Type B pancreatic cell (in vitro differentiated cells): ENCODE data around the gene CAMTA1. TPM values are rescaled to one million over a fixed set of nuclear protein-coding genes. Genes with fewer than 3 reads are reported as not detected.

Experiments used
- DNase-seq: peaks from one replicate; pipeline ENCODE4 v3.0.0; 2021; ENCODE audit warnings: mixed read lengths; ENCODE audit not compliant: unreplicated experiment; ENCODE audit errors: extremely low spot score
- H3K27ac Mint-ChIP-seq: 2 replicates; pipeline ENCODE4 v1.8.0; 2021; ENCODE audit warnings: mild to moderate bottlenecking, mixed read lengths
- H3K27me3 Mint-ChIP-seq: 2 replicates; pipeline ENCODE4 v1.8.0; 2021; ENCODE audit warnings: mixed read lengths
- H3K36me3 Mint-ChIP-seq: 2 replicates; pipeline ENCODE4 v1.8.0; 2021; ENCODE audit warnings: mixed read lengths
- H3K4me1 Mint-ChIP-seq: one replicate; pipeline ENCODE4 v1.8.0; 2021; ENCODE audit warnings: mixed read lengths; ENCODE audit not compliant: unreplicated experiment
- H3K4me3 Mint-ChIP-seq: 2 replicates; pipeline ENCODE4 v1.8.0; 2021; ENCODE audit warnings: mild to moderate bottlenecking, mixed read lengths
- H3K9me3 Mint-ChIP-seq: 2 replicates; pipeline ENCODE4 v1.8.0; 2021; ENCODE audit warnings: mixed read lengths
- total RNA-seq: library from RNA; stranded (reverse); gene quantifications from 2 replicates; pipeline ENCODE4 v1.2.1, GENCODE V29; 2021; ENCODE audit warnings: low replicate concordance
- TF ChIP-seq, protein P1 (sequence below): fragments of 200-600 bp; sonication (generic); conservative IDR thresholded peaks from 2 replicates; pipeline ENCODE4 v1.5.0; 2021; ENCODE audit warnings: antibody characterized with exemption, mild to moderate bottlenecking

CAMTA1 gene
- total RNA-seq, 1 donor from 2014 or later, result 82.5 TPM

DNA sequence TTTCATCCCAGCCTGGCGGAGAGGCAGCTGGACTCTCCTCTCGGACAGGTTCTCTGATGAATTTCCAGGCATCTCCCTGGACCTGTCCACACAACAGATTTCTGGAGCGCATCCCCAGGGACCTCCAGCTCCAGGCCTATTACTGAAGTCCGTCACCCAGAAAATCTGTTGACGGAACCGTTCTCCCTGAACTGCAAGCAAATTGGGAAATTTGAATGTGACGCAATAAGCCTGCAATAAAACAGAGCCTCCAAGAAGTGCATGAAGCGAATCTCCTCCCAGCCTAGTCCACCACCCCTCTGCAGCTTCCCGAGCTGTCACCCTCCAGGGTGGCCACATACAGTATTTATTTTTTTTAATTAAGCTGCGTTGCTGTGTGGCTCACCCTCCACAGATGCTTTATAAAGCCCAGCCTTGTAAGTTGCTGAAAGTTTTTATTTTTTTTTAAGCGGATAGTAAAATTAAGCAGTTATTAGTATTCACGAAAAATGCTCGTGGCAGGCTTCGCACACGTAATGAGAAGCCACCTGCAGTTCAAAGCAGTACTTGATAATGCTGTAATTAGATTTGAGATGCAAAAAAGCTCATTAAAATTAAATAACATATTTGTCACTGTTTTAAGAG, 173.3 kb downstream of the CAMTA1 start:
- H3K27ac Mint-ChIP-seq, result no peak overlapping the region

DNA sequence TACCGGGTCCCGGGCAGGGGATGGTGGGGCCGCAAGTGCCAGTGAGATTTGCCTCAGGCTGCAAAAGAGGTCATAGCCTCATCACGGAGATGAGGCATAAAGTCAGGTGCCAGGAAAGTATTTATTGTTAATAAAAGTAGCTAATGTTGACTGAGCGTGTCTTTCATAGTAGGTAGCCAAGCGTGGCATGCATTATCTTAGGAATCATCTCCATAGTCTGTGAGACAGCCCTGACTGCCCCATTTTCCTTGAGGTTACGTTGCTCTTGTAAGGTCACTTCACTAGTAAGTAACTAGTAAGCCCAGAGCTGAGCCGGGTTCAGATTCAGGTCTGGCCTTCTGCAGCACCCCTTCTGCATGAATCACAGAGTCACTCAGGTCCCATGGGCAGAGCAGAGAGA, 174.2 kb downstream of the CAMTA1 start:
- TF ChIP-seq, protein P1, sequence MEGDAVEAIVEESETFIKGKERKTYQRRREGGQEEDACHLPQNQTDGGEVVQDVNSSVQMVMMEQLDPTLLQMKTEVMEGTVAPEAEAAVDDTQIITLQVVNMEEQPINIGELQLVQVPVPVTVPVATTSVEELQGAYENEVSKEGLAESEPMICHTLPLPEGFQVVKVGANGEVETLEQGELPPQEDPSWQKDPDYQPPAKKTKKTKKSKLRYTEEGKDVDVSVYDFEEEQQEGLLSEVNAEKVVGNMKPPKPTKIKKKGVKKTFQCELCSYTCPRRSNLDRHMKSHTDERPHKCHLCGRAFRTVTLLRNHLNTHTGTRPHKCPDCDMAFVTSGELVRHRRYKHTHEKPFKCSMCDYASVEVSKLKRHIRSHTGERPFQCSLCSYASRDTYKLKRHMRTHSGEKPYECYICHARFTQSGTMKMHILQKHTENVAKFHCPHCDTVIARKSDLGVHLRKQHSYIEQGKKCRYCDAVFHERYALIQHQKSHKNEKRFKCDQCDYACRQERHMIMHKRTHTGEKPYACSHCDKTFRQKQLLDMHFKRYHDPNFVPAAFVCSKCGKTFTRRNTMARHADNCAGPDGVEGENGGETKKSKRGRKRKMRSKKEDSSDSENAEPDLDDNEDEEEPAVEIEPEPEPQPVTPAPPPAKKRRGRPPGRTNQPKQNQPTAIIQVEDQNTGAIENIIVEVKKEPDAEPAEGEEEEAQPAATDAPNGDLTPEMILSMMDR, result no peak
- H3K27ac Mint-ChIP-seq, result no peak overlapping the region
- no peaks in the 10 kb centered on the region for H3K9me3 Mint-ChIP-seq
- DNase-seq, result no peak
- H3K4me1 Mint-ChIP-seq, result peaks cover 30% of the 10 kb centered on the region
- H3K4me3 Mint-ChIP-seq, result no peak overlapping the region
- H3K27me3 Mint-ChIP-seq, result peaks cover 24% of the 10 kb centered on the region
- no peaks in the 10 kb centered on the region for H3K36me3 Mint-ChIP-seq

More for the DNA sequence above, 173.3 kb downstream of the CAMTA1 start:
- H3K27me3 Mint-ChIP-seq, result peaks cover 17% of the 10 kb centered on the region
- no peak for DNase-seq
- H3K4me1 Mint-ChIP-seq, result peaks cover 33% of the 10 kb centered on the region
- H3K4me3 Mint-ChIP-seq, result no peak overlapping the region
- TF ChIP-seq, protein P1, result no peak
- H3K36me3 Mint-ChIP-seq, result no peaks in the 10 kb centered on the region
- no peaks in the 10 kb centered on the region for H3K9me3 Mint-ChIP-seq

DNA sequence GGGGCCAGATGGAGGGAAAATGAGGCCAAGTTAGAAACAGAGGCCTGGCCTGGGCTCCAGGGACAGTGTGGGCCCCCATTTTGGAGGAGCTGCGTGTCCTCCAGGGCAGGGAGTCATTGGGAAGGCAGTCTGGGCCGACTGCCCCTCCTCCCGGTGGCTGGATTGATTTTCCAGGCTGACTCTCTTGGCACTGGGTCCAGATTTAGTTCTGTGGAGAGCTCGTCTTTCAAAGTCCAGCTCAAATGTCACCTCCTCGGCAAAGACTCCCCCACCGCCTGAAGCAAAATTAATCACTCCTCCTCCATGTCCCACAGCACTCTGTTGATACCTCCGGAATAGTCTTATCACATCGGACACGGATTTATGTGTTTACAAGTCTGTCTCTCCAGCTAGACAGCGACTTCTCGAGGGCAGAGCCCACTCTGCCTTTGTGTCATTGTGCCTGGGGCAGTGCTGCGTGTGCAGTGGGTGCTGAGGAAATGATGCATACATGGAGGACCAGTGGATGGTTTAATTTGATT, 175.1 kb downstream of the CAMTA1 start:
- DNase-seq, result no peak
- Mint-ChIP-seq H3K27me3 (peaks cover 32% of the 10 kb centered on the region), H3K27ac (no peak overlapping the region), H3K4me3 (peak overlapping the region; percentile 73), H3K9me3 (no peaks in the 10 kb centered on the region), H3K36me3 (no peaks in the 10 kb centered on the region), H3K4me1 (peaks cover 33% of the 10 kb centered on the region)
- TF ChIP-seq, protein P1, result no peak

DNA sequence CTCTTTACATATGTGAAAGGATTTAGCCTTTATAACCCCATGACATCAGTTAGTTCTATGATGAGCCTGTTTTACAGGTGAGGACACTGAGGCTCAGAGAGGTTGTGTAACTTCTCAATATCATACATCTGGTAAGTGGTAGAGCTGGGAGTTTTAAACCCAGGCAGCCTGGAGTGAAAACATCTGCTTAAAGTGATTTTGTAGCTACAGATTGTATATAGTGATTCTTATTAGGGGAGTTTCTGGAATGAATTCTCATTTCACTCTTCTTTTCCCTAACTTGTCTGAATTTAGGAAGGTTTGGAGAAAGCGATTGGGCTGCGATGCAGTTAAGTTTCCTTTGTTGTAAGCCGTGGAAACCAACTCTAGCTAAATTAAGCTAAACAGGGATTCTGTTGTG, 175.6 kb downstream of the CAMTA1 start:
- no peak for DNase-seq
- H3K27ac Mint-ChIP-seq, result no peak overlapping the region
- no peaks in the 10 kb centered on the region for H3K36me3 Mint-ChIP-seq
- H3K27me3 Mint-ChIP-seq, result peaks cover 34% of the 10 kb centered on the region
- H3K9me3 Mint-ChIP-seq, result no peaks in the 10 kb centered on the region
- TF ChIP-seq, protein P1, result no peak
- H3K4me3 Mint-ChIP-seq, result peak overlapping the region; percentile 73
- peaks cover 38% of the 10 kb centered on the region for H3K4me1 Mint-ChIP-seq

DNA sequence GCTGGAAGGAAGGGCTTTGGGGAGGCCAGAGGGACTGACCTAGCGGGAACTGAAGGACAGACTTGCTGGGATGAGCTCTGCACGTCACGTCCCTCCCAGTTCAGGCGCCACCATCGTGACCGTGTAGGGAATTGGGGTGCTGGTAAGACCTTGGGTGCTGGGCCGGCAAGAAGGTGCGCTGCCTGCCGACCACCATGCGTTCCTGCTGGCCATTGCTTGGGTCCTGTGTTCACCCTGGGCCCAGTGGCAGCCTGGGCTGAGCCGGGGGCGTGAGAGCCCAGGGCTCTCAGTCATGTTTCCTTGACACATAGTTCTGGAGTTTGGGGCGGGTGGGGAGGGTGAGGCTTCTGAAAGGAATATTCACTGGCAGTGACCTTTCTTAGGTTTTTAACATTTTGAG, 176.0 kb downstream of the CAMTA1 start:
- Mint-ChIP-seq H3K9me3 (no peaks in the 10 kb centered on the region), H3K27me3 (peaks cover 36% of the 10 kb centered on the region), H3K4me3 (peak overlapping the region; percentile 73)

More for the DNA sequence above, 176.0 kb downstream of the CAMTA1 start:
- TF ChIP-seq, protein P1, result no peak
- DNase-seq, result no peak
- H3K4me1 Mint-ChIP-seq, result peaks cover 38% of the 10 kb centered on the region
- no peaks in the 10 kb centered on the region for H3K36me3 Mint-ChIP-seq
- H3K27ac Mint-ChIP-seq, result no peak overlapping the region
